Measurements from ENCODE around the gene PPFIBP2.

Gene PPFIBP2

DNA sequence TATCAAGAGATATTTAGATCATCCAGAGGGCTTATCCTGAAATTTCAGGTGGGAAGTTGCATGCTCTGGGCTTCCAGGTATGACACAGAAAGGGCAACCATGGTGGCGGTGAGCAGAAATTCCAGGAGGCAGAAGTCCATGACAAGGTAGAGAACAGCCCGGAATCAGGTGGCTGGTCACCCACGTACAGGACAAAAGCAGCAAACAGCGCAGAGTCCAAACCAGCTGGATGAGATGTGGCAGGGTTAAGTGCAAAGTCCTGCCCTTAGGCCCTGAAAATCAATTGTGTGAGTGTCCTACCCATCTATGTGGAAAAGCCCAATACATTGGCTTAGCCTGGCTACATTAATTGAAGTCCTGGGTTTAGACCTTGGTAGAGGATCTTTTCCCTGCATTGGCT is 11.6 kb downstream of the PPFIBP2 start:
- DNase-seq = no peak

DNA sequence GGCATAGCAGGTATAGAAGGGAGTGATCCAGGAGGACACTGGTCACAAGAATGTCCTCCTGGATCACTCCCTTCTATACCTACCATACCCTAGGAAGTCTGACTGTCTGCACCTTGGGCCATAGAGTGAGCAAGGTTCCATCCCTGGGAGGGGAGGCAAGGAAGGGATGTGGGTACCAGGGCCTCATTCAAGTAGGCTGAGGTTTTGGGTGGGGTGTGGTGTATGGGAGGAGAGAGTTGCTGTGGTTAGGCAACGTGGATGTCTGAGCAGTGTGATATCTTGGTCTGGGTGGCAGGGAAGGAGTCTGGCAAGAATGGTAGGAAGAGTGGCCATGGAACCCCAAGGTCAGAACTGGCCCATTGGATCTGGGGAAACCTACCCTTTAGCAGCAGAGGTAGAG is 13.2 kb downstream of the PPFIBP2 start:
- no peak for DNase-seq

DNA sequence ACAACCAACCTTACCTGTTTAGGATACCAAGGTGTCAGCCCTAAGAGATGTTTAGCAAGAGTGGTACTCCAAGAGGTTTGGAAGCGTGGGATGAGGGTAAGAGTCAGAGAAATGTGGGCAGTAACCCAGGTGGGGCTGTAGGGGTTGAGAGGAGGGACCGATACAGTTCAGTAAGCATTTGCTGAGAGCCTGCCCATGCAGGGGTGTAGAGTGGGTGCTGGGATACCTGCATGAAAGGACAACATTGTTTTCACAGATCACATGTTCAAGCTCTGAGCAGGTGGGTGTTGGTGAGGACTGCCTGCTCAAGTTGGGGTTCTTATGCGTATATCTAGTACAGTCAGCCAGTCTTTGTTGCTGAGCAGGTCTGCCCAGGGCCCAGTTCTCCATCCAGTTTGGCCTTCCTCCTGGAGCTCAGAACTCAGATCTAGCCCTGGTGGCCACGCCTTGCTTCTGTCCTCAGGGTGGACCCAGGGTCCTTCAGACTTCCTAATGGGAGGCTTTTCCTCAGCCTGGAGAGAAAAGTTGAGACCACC is 14.8 kb downstream of the PPFIBP2 start:
- DNase-seq = no peak

DNA sequence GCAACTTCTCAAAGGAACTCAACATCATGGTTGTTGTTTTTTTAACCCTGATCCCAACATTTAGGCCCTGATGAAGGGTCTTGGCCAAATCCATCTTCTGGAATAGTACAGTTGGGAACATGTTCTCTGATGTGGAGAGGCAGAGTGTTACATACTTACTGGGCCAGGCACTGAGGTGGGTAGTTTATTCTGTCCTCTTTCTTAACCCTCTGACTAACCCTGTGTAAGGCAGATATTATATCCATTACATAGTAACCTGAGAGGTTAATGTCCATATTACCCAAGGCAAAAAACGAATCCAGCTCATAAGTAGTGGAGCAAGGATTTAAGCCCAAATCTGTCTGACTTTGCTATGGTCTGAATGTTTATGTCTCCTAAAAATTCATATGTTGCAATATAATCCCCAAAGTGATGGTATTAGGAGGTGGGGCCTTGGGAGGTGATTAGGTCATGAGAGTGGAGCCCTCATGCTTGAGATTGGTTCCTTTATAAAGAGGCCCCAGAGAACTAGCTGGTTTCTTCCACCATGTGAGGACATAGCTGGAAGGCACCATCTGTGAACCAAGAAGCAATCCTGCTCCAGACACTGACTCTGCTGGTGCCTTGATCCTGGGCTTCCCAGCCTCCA is 16.3 kb downstream of the PPFIBP2 start:
- DNase-seq = no peak

DNA sequence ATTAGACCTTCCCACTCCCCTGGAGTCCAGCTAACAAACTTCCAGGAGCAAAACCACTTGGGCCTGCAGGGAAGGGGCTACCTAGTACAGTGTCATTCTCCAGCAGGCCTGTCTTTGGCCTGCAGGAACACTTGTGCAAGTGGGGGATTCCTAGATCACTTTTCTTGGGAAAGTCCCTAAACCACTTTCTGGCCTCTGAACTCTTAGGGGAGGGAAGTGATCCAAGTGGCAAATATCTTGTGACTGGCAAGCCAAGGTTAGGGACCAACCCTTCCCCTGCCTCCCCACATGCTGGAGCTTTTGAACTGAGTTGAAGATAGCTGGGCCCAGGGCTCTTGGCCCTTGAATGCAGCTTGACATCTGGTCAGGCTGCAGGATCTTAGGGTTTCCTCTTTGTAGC is 17.2 kb downstream of the PPFIBP2 start:
- DNase-seq = no peak

DNA sequence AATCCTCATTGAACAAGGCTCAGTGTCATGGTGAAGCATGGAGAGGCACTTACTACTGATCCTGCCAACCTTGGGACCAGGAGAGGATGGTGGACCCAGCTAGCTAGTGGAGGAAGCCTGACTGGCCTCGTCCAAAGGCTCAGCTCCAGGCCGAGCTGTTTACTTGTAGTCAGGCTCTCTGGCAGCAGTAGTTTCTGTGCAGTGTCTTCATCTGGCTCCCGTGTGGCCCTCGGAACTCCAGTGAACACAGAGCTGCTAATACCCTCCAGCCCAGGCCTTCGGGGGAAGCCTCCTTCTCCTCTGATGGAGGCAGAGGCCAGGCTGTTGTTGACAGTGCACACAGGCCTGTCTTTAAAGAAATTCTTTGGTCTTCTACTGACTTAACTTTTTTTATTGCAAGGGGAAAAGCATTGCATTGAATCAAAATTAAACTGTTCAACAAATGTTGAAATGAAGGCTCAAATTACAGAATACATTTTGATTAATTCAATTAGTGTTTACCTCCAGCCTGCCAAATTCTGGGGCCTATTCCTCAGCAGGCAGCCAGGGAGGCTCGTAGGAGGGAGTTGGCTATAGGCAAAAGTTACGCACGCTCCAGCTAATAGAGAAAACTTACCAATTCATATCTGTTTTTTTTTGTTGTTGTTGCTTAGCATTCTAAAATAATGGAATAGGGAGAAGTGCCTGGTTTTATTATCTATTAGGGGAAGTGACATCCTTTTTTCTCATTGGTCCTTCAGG is 18.8 kb downstream of the PPFIBP2 start:
- DNase-seq = no peak

DNA sequence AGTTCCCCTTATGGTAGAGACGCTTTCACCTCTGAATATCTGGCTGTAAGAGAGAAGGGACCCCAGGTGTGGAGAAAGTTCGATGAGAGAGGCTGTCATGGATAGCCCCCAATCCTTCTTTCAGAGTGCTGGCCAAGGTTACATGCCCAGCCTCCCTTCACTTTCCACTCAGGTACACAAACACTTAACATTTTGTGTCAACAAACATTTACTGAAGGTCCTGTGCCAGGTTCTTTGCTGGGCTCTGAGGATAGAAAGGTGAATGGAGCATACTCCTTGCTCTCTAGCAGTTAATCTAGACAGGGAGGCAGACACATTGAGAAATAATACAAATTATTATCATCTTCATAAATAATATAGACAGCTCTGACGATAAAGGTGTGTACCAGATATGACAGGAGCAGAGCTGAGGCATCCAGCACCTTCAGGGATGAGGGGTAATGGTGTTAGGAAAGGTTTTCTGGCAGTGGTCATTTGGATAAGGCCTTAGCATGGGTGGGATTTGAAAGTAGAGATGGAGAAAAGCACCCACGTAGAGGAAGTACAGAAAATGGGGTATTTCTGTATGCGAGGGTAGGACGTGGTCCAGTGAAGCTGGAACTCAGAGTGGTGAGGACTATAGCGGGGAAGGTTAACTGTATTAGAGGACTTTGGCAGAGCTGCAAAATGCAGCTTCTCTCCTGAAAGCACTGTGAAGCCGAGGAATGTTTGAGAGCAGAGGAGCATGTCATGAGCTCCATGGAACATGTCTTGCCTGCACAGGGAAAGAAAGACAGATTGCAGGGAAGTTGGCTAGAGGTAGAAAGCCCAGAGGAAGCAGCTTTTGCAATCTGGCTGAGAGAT is 19.6 kb downstream of the PPFIBP2 start:
- DNase-seq = no peak

DNA sequence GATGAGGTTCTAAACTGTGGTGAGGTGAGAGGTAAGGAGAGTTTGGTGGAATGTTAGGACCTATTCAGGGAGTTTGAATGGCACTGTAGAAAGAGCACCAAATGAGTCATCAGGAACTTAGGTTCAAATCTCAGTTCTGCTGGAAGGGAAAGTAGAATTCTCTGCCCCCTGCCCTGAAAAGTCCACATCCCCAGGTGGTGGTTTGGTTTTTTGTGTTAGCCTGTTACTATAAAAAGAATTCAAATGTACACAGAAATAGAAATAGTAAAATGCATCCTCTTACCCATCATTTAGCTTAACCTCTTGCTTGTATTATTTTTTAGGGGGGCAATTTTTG is 20.2 kb downstream of the PPFIBP2 start:
- no peak for DNase-seq

DNA sequence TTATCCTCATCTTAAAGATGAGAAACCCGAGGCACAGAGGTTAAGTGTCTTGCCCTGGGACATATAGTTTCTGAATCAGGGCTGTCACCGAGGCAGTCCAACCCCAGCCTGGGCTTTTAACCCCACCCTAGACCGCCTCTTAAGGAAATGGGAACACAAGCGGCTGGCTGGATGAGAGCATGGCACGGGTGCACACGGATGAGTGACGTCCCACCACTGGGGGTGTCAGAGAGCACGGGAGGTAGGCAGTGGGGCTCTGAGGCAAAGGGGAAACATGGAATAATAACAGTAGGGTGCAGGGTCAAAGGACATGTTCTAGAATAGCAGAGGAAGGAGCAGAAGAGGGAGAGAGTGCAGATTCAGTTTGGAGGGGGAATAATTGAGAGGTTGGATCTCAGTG is 22.3 kb downstream of the PPFIBP2 start:
- DNase-seq = no peak

DNA sequence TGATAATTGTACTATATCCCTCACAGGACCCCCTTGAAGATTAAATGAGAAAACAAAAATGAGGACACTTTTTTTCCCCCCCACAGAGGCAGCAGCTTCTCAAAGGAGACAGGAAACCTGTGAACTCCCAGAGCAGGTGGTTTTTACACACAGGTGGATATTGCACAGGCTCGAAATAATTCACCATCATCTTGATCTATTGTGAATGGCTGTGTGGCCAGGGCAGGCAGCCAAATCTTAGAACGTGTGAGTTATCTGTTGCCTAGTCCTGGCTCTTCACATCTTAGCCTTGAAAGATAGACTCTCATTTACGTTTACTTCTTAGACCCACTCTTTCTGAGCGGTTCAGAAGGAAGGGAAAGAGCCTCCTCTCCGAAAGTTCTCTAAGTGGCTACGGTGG is 23.5 kb downstream of the PPFIBP2 start:
- no peak for DNase-seq

DNA sequence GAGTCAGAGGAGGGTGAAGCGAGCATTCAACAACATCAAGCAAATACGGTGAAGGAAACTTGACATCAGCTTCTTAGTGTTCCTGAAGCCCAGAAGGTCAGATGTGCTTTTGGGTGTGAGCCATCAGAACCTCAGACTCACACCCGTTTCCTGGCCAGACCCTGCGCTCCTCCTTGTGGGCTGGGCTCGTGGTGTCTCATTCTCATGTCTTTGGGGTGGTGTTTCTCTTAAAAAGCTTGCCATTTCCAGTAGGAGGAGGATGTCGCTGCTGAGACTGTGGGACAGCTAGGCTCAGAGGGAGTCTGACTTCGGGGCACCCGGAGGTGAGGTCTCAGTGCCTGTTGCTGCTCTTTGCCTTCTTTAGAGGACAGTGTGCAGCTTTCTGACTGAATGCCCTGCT is 24.2 kb downstream of the PPFIBP2 start:
- no peak for DNase-seq

DNA sequence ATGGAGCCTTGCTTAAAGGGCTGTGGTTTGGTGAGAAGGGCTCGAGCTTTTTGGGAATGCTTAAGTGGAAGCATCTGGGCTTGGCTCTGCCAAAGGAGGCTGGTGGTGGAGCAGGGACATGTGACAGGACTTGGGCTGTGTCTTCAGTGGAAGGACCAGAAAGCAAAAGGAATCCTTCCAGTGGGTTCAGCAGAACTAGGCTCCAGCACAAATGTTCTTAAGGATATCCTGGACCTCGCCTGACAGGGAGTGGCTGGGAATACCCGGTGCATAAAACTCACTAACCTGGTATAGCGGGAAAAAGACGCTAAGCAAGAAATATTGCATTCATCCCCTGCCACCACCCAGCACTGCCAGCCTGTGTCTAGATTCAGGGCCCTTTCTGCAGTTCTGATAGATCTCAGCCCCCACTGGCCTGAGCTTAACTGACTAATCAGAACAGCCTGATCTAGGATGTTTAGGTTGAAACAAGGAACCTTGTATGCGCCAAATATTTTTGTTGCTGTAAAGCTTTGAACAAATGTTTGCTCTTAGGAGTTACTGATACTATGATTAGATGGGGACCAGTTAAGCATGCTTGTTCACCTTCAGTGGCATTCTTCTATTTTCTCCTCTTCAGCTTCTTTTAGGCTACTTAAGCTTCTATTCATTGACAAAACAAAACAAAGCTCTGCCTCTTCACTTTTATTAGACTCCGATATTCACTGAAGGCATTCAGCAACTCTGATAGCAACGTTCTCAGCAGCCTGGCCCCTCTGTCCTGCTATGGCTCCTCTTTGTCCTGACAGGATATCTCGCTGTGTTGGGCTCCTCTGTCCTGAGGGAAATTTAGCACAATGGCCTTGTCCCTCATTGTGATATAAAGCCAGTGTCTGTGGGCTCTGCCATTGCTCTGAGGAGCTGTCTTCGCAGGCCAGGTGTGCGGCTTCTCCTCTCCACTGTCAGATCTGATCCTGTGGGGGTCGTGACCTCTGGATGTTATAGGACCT is 25.0 kb downstream of the PPFIBP2 start:
- no peak for DNase-seq

DNA sequence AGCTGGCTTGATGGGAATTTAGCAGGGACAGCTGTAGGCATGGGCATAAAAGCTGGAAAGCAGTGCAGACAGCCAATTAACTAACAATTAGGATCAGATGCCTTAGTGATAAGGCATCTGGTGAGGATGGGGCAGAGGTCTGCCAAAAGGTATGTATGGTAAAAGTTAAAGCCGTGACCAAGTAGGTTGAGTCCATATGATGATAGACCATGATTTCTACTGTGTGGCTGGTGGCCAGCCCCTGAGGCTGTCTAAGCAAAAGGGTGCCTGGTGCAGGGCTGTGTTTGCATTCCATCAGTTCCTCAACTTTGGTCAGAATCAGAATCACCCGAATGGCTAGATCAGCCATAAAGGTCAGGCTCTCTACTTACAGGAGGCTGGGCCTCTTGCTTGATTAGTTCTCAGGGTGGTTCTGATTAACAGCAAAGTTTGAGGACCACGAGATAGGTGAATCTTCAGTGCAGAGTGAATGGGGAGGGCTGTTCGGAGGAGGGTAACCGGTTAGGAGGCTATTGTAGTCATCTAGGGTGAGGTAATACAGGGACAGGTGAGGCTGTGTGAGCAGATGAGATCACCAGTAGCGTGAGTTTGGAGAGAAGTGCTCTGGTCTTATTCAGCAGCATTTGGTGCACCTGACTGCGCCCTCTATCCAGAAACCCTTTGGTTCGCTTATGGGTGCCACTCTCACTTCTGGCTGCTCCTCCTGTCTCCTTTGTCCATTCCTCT is 27.2 kb downstream of the PPFIBP2 start:
- no peak for DNase-seq

DNA sequence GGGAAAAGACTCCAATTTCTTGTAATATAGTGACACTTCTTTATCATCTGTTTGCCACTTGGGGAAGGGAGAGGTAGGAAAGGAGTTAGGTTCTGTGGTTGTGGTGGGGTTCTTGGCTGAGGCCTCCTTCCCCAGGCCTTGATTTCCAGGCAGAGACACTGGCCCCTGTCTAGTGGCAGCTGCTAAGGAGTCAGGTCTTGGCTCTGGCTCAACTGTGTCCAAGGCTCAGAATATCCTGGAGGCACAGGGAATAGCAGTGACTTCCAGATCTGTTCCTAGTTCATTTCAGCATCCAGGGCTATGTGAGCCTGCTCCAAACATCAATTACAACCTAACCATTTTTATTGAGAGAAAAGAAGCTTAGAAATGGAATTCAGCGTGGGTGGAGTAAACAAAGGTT is 29.5 kb downstream of the PPFIBP2 start:
- DNase-seq = no peak

DNA sequence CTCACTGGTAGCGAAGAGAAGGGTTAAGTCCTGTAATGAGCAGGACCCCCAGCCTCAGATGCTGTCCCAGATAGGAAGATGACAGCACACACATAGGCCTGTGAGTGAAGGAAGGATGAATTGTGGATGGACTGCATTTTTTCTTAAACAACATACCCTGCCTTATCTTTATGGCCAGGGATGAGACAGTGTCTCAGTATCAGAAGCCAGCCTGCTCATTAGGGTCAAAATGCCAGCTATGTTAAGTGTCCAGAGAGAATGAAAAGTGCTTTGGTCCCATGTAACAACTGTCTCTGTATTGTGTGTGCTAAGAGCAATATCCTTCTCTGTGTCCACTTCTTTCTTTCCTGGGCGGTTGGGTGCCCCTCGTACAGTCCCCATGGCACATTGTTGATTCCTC is 30.2 kb downstream of the PPFIBP2 start:
- DNase-seq = no peak

DNA sequence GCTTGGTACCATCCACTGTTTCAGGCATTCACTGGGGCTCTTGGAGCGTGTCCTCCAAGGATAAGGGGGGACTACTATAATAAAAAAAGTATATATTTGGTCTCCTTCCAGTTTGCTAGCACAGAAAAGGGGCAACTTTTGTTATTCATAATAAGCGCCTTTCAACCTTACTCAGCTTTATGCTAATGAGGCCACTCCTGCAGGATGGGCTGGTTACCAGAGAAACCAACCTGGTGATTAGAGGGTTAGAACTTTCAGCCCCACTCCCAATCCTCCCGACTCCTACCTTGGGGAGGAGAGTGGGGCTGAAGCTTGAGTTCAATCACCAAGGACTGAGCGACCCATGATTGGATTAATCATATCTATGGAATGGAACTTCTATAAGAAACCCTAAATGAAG is 31.8 kb downstream of the PPFIBP2 start:
- DNase-seq = no peak

DNA sequence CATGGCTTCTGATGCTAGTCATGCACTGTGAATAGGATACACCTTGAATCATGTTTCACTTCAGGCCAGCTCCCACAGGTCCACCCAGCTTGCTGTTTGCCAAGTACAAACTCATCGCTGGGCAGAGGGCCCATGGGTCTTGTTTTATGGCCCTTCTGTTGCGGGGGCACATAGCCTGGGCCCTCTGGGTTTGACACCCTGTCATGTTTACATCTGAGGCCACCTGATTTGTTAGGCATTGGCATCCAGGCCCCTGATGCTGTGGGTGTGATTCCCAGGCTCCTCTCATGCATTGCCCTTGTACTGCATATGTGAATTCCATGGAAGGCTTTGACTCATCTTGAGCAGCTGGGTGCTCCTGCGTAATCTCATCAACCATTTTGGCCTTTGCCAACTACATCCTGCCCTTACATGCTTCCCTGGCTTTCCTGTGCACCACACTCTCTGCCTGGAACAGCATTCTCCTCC is 32.6 kb downstream of the PPFIBP2 start:
- no peak for DNase-seq

DNA sequence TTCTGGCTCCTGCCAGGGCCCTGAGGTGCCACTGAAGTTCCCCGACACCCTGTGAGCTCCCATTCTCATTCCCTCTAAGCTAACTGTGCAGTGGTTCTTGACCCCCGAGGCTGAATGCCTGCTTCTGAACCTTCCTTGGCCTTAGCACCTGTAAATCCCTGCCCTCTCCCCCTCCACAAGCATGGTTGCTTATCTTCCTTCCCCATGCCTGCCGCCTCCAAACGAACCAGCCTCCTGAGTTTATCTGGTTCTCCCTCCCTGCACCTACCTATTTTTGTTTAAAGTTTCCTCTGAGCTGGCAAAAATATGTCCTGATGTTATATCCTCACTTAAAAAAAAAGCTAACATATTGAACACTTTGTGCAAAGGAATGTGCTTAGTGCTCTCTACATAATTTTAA is 33.9 kb downstream of the PPFIBP2 start:
- no peak for DNase-seq

DNA sequence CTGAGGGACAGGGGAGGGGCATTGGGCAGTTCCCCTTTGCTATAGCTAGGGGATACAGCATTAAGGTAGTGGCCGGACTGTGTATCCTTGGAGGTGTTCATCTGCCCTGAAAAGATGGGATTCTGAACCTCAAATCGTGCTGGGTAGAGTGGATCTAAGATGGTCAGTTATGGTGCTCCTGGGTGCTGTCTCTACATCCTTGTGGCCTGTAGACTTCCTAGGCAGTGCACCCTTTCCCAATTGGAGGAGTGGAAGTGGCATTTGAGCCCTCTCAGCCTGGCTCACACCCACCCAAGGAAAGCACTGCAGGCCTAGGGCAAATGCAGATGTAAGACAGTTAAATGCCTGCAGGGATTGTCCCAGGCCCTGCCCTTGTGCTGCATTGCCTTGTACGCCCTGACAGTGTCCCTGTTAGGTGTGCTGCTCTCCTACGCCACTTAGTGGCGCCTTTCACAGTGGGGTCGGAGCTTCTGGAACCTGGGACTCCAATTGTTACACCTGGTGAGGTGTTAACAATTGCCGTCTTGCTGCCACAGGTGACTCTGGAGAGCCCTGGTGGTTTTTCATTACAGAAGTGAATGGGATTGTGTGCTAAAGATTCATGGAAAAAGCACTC is 35.0 kb downstream of the PPFIBP2 start:
- no peak for DNase-seq

DNA sequence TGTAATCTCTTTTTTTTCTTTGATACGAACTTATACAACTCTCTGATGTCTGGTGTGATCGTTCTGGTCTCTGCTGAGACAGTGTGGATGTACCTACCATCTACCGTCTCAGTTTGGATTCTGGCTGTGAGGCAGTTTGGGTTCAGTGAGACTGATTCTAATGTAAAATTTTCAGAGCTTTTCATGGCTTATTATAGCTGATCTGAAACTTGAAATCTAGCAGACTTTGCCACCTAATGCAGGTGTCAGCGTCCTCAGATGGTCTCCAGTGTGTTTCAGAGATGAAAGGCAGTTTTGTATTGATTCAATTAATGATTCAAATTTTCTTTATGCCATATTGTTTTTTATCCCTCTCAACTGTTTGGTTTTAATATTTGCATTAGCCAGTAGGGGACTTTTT is 35.9 kb downstream of the PPFIBP2 start:
- no peak for DNase-seq

DNA sequence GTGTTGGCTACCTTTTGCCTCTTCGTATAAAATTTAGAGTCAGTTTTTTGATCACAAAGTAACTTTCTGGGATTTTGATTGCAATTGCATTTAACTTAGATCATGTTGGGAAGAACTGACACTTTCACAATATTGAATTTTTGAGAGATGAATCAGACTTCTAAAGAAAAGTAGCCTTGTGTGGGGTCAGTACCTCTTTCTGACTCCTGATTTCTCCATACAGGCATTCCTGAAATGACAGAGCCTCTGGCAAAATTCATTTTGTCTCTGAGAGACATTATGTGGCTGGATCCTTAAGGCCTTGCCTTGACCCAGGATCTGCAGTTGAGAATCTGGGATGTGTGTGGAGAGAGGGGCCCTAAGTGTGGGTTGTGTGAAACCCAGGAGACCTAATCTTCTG is 37.8 kb downstream of the PPFIBP2 start:
- no peak for DNase-seq
